ENCODE results near the gene CTNNA2. TPM values are rescaled to one million over a fixed set of nuclear protein-coding genes. Genes with fewer than 3 reads are reported as not detected.

CTNNA2 gene
- total and polyA plus RNA-seq, 2 of the 8 experiments (the other 6 are each of a cell fraction or from before 2014, with no cell fraction given): 3.9 to 9.0 TPM

DNA sequence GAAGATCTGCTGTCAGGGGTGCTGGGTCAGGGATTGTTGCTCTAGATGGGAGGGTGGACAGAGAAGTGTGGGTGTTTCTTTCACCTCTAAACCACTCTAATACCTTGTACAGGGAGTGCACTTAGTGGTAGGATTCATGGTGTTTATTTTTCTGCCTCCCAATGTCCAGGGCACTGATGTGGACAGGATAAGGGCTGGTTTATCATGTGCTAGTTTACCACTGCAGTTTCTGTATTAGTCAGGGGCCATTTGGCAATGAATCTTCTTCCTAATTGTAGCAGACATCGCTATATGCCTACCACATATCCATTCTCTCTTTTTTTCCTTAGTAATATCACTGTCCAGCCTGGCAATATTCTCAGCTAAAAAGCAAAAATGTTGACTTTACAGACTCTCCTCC is 842.0 kb downstream of the CTNNA2 start:
- Histone ChIP-seq H3K79me2 (ENCODE audit: control insufficient read depth in 1 of 2, insufficient read depth in 2 of 2, low read length in 2 of 2) (no peaks in the 10 kb centered on the region), H4K91ac (replicated peaks; ENCODE audit: insufficient read length, low read length) (no peak overlapping the region), H3K4ac (replicated peaks; ENCODE audit: insufficient read length, low read depth, low read length) (no peak overlapping the region), H2BK5ac (ENCODE audit: low read depth, low read length) (no peak overlapping the region), H3K23me2 (ENCODE audit: low read depth, low read length) (no peaks in the 10 kb centered on the region), H2AFZ (ENCODE audit: low read length) (no peak overlapping the region), H3K14ac (ENCODE audit: insufficient read length) (no peak overlapping the region), H3K79me1 (ENCODE audit: low read depth, low read length) (no peaks in the 10 kb centered on the region), H2AK5ac (ENCODE audit: low read depth, low read length) (no peak overlapping the region), H3K4me2 (ENCODE audit: insufficient read depth in 1 of 2, low read depth in 2 of 2, low read length in 2 of 2) (no peak overlapping the region), H2BK15ac (ENCODE audit: low read length) (no peak overlapping the region), H4K8ac (ENCODE audit: extremely low read depth, insufficient read depth, low read length) (no peak overlapping the region), H3K9me3 (ENCODE audit: insufficient read depth in 2 of 2, low read depth in 1 of 2, low read length in 1 of 2) (no peaks in the 10 kb centered on the region), H3K4me1 (replicated peaks in 1 of 4; ENCODE audit: control insufficient read depth in 3 of 4, insufficient read depth in 4 of 4, low read length in 3 of 4) (no peaks in the 10 kb centered on the region), H2BK20ac (ENCODE audit: low read length) (no peak overlapping the region), H3K9ac (replicated peaks in 1 of 4; ENCODE audit: extremely low read depth in 1 of 4, low read depth in 3 of 4, low read length in 3 of 4) (no peak overlapping the region), H3K23ac (ENCODE audit: insufficient read length) (no peak overlapping the region), H4K20me1 (replicated peaks in 1 of 2; ENCODE audit: control insufficient read depth in 1 of 2, insufficient read depth in 2 of 2, low read length in 2 of 2) (no peaks in the 10 kb centered on the region), H3K27ac (ENCODE audit: low read depth, low read length) (no peak overlapping the region), H2BK120ac (replicated peaks; ENCODE audit: low read depth, low read length) (no peak overlapping the region), H3K36me3 (ENCODE audit: control insufficient read depth in 2 of 4, insufficient read depth in 4 of 4, low read length in 3 of 4) (no peaks in the 10 kb centered on the region), H3K56ac (replicated peaks; ENCODE audit: insufficient read length, low read depth, low read length) (no peak overlapping the region), H3K27me3 (replicated peaks in 1 of 4; ENCODE audit: control insufficient read depth in 3 of 4, extremely low read depth in 1 of 4, insufficient read depth in 3 of 4, low read length in 3 of 4) (no peaks in the 10 kb centered on the region), H2BK12ac (ENCODE audit: low read depth, low read length) (no peak overlapping the region), H4K5ac (ENCODE audit: insufficient read length, low read depth, low read length) (no peak overlapping the region), H3K4me3 (ENCODE audit: extremely low read depth in 1 of 4, insufficient read depth in 2 of 4, low read depth in 3 of 4, low read length in 4 of 4) (no peak overlapping the region), H3K18ac (ENCODE audit: extremely low read depth, low read length) (no peak overlapping the region)
- TF ChIP-seq TCF12 (IDR thresholded peaks at IDR 0.05; ENCODE audit: low read depth, low read length) (no peak), CHD2 (IDR thresholded peaks at IDR 0.05; ENCODE audit: low read length) (no peak), BACH1 (IDR thresholded peaks at IDR 0.05; ENCODE audit: low read length) (no peak), HDAC2 (IDR thresholded peaks at IDR 0.05; ENCODE audit: borderline replicate concordance in 1 of 2, low read depth in 2 of 2, low read length in 2 of 2) (no peak), EGR1 (IDR thresholded peaks at IDR 0.05; ENCODE audit: borderline replicate concordance, low read depth, low read length) (no peak)
- DNase-seq (ENCODE audit: low read depth in 1 of 2, low spot score in 2 of 2) (no peak), FAIRE-seq (no peak)
- CTCF ChIA-PET (ENCODE audit: partially characterized antibody): no interaction called here
- POLR2A ChIA-PET (ENCODE audit: partially characterized antibody): no interaction called here
- WGBS, 2 experiments (ENCODE audit: extremely low coverage in 1 of 2, insufficient coverage in 1 of 2, insufficient read length in 1 of 2, insufficient replicate concordance in 2 of 2, low coverage in 1 of 2, low lambda C conversion rate in 2 of 2, missing lambda C conversion rate in 1 of 2): 100% methylated on average over 1 of the region's 1 CpG; no CpG with 5 or more reads in 1 of the 2 experiments

Data from H1 (cell line).